ENCODE measurements around the gene LPCAT4.
"Not testable (repeated sequence)": the region's sequence is repeated elsewhere in the genome, so short reads cannot be mapped to it uniquely, and the experiment has no call there.

DNA sequence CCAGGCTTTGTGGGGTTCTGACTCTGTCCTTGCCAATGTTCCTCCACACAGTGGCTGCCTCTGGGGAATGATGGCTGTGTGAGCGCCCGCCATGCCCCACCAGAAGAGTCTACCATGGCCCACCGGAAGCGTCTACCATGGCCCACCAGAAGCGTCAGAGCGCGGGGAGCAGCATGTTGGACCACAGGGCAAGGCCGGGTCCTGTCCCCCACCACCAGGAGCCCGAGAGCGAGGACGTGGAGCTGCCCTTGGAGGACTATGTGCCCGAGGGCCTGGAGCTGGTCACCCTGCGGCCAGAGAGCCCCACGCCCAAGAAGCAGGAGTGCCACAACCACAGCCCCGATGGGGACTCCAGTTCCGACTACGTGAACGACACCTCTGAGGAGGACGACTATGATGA lies 42.5 kb upstream of the LPCAT4 start:
- TF ChIP-seq, protein P1, sequence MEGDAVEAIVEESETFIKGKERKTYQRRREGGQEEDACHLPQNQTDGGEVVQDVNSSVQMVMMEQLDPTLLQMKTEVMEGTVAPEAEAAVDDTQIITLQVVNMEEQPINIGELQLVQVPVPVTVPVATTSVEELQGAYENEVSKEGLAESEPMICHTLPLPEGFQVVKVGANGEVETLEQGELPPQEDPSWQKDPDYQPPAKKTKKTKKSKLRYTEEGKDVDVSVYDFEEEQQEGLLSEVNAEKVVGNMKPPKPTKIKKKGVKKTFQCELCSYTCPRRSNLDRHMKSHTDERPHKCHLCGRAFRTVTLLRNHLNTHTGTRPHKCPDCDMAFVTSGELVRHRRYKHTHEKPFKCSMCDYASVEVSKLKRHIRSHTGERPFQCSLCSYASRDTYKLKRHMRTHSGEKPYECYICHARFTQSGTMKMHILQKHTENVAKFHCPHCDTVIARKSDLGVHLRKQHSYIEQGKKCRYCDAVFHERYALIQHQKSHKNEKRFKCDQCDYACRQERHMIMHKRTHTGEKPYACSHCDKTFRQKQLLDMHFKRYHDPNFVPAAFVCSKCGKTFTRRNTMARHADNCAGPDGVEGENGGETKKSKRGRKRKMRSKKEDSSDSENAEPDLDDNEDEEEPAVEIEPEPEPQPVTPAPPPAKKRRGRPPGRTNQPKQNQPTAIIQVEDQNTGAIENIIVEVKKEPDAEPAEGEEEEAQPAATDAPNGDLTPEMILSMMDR (conservative IDR thresholded peaks at IDR 0.05; ENCODE audit: low read length) = not testable (repeated sequence)
- TF ChIP-seq EZH2phosphoT487 (IDR thresholded peaks at IDR 0.05; ENCODE audit: borderline replicate concordance) = not testable (repeated sequence)

All from Loucy (cell line).